DMS53 (cell line): Measurements from ENCODE around the gene HOMER1.
"Not testable (repeated sequence)": the region's sequence is repeated elsewhere in the genome, so short reads cannot be mapped to it uniquely, and the experiment has no call there.

ENCODE experiments used
- DNase-seq: peaks from one replicate; lab custom pipeline; 2025; lab: John Stamatoyannopoulos, UW

Gene HOMER1

DNA sequence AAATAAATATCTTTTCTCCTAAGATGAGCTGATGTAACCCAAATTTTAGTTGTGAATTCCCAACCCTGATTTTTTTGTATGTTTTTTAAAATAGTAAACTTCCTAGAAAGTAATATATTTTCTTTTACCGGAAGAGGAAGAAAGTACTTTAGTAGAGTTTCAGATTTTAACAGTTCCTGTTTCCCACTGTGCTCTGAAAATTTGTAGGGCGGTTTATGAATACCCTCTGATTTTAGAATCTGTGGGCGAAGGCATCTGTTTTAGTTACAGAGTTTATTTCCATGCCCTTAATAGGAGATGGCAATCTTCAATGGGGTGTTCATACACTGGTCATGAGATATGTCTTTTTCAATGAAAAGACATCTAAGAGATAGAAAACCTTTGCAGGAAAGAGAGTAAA is 3.7 kb upstream of the HOMER1 start:
- DNase-seq, result no peak

DNA sequence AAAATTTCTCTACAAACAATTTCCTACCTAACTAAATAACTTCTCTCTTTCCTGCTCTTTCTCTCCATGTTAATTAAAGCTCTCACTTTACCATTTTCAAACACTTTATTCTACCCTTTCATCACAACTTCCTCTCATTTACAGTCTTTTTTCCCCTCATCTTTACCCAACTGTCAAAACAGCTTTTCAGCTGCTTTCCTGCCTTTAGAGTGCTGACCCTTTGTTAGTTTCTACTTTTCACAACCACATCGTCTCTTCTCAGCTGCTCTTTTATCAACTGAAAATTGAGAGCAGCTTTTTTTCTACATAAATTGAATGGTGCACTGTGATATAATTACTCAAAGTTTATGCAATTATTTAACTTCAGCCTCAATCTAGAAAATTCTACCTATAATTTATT is 3.1 kb upstream of the HOMER1 start:
- no peak for DNase-seq

DNA sequence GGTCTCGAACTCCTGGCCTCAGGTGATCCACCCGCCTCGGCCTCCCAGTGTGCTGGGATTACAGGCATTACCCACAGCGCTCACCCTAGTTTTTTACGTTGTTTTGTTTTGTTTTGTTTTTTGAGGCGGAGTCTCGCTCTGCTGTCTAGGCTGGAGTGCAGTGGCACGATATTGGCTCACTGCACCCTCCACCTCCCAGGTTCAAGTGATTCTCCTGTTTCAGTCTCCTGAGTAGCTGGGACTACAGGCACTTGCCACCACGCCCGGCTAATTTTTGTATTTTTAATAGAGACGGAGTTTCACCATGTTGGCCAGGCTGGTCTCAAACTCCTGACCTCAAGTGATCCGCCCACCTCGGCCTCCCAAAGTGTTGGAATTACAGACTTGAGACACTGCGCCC is 2.4 kb upstream of the HOMER1 start:
- not testable (repeated sequence) for DNase-seq

DNA sequence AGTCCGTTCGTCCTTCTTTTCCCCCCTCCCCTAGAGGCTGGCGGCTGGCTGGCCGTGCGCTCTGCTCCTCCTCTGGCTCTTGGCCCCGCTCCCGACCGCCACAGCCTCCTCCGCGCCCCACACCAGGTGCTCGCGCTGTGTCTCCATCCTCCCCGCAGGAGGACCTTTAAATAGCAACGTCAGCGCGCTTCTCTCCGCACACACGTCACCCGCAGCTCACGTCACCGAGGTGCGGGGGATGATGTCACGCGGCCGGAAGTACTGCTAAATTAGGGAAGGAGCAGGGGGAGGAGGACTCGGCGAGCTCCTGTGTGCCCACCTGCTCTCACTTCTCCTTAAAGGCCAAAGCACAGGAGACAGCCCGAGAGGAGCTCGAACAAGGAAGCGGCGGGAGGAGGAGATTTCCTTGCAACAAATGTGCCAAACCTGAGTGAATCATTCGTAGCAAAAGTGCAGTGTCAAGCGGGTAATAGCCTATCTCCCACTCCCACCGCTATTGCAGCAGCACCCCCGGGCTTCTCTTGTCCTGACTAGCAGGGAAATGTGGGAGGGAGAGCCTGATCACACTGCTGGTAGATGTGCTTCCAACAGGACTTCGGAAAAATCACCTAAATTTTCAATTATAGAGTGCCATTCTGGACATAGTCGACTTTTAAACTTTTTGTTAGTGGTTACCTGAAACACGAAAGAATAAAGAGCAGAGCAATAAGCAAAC is 614 bp upstream of the HOMER1 start:
- DNase-seq, result peak; percentile 99

DNA sequence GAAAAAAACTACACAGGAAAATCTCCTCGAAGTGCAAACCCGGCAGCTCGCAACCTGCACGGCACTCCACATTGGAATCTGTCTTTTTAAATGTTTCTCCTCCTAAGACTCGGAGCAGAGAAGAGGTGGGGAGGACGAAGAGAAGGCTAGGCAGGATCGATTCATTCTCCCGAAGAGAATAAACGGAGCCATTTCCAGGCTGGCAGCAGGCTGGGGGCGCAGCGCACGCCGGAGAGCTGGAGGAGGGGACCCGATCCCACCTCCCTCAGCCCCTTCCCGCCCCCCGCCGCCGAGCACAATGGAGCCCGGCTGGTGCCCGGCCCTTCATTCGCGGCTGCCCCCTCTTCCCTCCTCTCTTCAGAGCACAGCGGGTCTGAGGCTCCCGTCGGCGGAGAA is 628 bp downstream of the HOMER1 start:
- DNase-seq, result no peak

DNA sequence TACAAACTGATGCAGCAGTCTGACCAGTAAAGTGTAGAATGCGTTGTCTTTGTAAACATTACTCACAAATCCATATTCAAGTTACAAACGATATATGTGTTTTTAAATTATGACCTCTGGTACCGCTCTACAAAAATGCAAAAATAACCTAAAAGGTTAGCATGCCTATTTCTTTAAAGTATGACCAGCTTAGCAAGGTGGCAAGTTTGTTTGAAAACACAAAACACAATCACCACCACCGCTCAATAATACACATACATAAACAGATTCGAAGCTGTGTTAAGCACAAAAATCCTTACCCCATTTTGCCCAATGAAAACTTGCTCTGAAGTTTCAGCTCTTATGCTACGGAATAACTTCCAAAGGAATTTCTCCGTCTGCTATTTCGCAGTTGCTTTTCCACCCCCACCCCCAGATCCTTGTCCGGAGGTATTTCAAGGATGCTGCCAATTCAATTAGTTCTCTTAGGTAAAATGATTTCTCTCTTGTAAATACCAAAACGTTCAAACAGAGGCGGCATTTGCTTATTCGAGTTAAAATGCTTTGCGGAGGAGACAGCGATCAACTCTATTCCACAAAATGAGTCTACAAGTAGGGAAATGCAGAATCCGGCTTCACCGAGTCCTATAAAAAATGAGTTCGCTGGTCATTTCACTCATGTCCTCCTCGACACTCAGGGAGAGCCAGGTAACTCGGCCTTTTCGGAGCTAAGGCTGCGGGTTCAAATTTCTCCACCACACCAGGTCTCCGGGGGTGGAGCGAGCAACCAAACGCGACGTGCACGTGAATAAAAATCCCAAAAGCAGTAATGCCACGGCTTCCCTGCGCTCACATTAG is 1.2 kb downstream of the HOMER1 start:
- DNase-seq, result peak; percentile 66

DNA sequence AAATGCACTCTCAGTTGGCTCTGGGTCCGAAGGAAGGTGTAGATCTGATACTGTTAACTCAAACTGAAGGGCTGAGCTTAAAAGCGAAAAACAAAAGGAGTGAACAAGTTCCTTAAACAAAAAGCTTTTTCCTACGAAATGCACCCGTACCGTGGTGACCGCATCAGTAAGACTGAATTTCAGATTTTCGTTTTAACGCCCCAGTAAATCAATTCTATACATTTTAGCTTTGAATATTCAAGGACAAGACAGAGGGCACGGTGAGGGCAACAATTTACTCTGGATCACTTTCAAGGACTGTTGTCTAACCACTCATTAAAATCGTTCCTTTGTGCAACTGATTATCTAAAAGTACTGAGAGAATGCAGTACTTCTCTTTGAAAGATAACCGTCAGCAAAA is 1.9 kb downstream of the HOMER1 start:
- peak; percentile 14 for DNase-seq

DNA sequence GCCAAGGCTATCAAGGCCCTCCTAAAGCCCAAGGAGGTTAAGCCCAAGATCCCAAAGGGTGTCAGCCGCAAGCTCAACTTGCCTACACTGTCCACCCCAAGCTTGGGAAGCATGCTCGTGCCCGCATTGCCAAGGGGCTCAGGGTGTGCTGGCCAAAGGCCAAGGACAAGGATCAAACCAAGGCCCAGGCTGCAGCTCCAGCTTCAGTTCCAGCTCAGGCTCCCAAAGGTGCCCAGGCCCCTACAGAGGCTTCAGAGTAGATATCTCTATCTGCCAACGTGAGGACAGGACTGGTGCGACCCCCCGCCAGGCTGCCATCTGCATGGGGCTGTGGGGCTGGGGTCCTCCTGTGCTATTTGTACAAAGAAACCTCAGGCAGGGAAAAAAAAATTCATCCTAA is 3.3 kb downstream of the HOMER1 start:
- no peak for DNase-seq

DNA sequence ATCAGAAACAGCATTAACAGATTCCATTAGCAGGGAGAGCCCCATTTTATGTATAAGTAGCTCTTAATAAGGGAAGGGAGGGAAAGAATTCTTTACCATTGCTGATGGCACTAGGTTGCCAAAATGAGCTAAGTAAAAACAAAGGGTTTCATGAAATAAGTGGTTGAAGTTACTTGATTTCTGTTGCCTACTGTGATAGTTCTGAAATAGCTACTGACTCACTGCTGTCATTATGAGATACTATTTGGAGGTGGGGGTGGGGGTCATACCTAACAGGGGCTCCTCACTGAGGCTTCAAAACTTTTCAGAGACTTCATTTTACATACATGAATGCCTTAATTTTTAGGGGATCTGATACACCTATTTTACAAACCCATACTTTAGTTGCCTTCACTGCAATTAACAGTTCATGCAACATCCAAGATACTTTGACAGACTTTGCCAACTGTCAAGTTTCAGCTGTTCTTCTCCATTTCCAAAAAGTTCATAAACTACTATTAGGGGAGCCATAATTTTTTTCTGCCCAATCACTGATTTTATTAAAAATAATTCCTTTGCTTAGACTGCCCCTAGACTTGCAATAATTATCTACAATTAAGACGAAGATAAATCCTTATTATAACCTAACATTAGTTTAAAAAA is 4.6 kb downstream of the HOMER1 start:
- no peak for DNase-seq

DNA sequence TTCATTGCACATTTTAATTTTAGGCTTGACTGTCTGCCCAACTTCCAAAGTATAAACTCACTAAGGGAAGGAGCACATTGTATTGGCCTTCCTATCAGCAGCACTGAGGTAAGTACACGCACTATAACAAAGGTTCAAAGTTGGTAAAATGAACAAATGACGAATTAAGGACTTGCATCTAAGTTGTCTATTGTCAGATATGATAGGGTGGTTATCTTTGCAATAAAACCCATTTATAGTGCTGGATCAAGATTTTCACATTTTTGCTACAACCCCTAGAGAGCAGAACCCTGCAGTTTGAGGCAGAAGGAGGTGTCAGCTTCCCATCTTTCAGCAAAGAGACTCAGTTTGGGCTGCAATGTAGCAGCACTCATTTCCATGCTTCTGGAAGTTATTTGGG is 5.1 kb downstream of the HOMER1 start:
- DNase-seq, result no peak

DNA sequence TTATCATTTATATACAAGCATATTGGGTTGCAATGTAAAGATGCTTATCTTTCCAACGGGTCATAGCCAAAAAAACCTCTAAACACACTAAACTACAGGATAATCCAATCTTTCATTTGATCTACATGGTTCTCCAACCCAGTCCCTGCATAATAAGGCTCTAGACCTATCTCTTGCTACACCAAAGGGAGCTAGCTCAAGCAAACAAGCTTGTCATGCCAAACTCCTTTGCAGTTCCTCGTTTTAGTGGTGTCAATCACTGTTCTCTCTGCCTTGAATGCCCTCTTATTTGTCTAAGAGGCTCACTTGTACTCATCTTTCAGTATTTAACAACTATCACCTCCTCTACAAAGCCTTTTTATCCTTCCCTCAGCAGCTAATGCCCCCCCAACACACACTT is 5.6 kb downstream of the HOMER1 start:
- DNase-seq, result peak; percentile 38

DNA sequence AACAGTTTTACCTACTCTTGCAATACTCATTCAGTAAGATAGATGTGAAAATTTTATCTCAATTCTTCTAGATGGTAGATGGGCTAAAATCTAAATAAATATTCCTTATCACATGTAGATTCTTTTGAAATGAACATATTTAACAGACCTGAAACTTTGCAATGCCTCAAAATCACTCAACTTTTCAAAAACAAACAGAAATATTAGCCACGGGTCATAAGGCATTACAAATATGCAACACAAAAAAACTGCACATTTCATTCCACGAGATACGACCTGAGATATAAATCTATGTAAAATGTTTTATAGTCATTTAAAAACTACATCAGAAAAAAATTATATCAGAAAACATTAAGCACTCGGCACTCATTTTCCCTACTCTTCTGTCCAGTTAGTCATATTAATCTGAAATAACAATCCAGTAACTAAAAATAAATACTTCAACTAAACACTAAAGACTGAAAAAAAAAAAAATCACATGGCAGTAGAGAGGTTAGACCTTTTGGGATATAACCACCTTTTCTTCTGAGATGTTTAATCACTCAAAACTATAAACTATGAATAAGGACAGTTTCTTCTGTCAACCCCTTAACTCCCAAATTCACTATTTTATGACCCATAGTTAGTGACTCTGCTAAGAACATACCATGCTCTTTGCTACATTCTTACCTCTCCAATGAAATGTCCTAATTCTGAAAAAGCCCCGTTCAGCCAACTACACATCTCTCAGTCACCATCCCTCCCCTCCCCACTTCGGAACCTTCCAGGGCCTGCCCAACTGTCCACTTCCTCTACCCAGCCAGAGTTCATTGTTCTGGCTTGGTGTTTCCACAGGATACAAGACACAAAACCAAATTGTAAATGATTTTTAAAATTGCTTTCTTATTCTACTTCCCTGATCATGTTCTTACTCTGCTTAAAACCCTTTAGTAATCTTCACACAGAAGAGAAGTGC is 6.4 kb downstream of the HOMER1 start:
- DNase-seq, result no peak

DNA sequence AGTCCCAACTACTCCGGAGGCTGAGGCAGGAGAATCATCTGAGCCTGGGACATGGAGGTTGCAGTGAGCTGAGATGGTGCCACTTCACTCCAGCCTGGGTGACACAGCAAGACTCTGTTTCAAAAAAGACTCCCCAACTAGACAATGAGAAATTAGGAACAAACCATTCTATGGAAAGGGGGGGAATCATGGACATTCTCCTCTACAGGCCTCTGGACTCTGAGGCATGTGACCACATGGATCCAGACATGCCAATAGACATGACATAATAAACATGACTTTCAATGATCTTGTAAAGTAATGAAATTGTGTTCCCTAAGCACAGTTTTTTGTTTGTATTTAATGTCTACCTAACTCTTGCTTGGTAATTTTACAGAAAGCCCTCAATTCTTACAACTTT is 8.8 kb downstream of the HOMER1 start:
- DNase-seq, result peak; percentile 21

DNA sequence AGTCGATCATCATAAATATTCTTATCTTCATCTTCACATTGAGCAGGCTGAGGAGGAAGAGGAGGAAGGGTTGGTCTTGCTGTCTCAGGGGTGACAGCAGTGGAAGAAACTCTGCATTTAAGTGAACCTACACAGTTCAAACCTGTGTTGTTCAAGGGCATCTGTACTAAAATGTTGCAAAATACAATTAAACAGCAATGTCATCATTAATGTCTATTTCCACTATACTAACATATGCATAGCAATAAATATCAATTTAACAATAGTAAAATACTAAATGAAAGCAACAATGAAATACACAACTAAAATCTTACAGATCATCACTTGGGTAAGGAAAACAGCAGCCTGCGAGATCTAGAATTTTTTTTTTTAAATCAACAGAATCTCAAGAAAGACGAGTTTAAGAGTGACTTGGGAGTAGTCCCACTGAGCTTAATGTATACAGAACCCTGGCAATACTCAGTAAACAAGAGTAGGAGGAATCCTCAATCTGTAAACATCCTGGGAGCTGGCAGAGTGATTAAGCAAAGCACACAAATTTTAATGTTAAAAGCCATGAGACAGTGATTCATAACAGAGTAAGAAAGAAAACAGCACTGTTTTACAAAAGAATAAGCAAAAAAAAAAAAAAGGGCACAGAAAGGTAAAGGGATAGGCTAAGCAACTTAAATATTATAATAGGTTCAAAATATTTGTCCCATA is 10.0 kb downstream of the HOMER1 start:
- peak; percentile 40 for DNase-seq

DNA sequence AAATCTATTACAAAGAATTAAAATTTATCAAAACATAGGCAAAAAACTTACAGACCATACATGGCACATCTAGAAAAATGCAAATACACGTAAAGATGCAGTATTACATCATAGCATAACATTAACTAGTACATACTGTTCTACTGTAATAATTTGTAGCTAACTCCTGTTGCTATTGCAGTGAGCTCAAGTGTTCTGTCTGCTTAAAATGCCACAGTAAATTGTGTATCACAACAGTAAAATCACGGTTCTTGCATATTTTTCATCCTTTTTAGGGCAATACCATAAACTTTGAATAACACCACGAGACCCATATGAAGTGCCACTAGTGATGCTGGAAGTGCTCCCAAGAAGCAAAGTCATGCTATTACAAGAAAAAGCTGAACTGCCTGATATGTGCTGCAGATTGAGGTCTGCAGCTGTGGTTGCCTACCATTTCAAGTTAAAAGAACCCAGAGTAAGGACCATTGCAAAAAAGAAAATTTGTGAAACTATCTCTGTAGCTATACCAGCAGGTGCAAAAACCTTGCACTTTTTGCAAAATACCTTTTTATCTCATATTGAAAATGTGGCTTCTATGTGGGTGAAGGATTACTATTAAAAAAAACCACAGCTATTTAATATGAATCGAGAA is 14.2 kb downstream of the HOMER1 start:
- DNase-seq, result no peak

DNA sequence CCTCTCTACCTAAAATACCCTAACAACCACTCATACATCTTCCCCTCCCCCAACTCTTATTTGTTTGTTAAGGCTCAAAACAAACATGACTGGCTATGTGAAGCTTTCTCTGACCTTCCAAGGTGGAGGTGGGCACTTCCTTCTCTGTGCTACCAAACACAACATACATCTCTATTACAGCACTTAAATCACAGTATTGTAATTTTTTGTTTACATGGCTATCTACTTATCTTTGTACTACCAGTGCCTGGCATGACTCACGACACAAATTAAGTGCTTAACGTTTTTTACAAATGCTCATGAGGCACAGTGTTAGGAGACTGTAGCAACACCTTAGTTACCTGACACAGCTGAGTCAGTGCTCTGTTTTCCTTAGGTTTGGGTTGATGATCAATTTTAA is 18.6 kb downstream of the HOMER1 start:
- DNase-seq, result peak; percentile 96

DNA sequence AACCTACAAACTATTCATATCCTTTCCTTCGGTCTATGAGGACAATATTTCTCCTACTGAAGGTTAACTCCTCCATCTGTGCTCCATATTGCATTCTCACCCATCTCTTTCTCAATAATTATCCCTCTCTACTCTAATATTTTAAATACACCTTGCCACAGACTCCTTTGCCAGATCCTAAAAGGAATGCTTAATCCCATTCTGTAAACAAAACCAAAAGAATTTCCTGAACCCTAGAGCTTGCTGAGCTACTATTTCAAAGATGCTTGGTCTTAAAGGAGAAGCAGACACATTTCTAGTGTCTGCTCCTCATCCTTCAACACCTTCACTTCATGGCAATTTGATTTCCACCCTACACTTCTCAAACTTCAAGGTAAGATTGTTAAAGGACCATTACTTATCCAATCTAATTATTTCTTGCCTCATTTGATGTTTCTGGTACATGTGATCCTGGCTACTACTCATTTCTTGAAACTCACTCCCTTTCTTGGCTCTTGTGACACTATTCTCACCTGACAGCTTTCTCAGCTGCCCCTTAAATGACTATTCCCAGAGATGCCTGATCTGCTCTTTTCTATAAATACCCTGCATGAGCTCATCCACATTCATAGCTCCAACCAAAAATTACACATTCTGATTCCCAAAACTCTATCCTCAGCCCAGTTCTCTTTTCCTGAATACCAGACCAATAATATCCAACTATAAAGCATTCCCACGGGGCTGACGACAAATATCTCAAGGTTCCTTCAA is 20.2 kb downstream of the HOMER1 start:
- DNase-seq, result no peak

DNA sequence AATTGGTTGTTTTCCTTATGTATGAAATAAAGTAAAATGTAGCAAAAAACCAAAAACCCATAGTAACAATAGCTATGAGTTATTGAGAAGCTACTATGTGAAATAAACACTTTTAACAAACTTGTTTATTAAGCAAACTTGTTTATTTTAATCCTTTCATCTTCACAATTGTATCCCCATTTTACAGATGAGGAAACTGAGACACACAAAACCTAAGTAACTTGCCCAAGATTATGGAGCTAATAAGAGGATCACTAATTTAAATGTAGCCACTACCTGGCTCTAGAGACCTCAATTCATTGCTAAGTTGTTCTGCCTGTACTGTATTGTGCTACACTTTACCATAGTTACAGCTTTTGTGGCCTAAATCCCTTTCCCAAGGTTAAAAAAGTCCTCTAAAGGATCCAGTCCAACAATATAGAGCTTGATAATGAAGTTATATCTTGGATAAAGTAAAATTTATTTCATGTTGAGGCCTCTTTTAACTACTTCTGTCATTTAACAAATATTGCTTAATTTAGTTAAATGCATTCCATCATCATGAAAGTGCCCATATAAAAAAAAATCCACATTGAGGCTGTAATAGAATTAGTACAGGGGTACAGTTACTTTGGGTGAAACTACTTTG is 22.1 kb downstream of the HOMER1 start:
- no peak for DNase-seq

DNA sequence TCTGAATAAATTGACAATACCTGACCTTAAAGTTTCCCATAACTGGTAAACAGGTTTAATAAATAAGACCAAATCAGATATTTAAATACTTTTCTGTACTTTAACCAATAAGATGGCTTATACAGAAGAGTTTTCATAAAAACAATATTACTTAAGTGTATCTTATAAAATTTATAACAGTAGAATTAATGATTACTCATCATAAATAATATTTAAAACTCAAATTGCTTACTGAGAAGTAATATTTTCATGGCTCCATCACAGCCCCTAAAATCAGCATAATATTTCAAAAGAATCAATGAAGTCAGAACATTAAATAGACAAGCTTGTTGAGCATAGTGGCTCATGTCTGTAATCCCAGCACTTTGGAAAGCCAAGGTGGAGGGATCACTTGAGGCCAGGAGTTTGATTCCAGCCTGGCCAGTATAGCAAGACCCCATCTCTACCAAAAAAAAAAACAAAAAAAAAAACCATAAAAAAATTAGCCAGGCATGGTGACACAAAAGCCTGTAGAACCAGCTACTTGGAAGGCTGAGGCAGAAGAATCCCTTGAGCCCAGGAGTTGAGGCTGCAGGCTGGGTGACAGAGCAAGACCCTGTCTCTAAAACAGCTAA is 23.5 kb downstream of the HOMER1 start:
- no peak for DNase-seq
